AG20443 (cell line): Measurements from ENCODE around the gene SERPINB7.
A peak's percentile ranks its signal among the peaks of the same experiment; 100 is the strongest.
"Not testable (repeated sequence)": the region's sequence is repeated elsewhere in the genome, so short reads cannot be mapped to it uniquely, and the experiment has no call there.

ENCODE experiments used
- DNase-seq: peaks from one replicate; pipeline ENCODE4 v3.0.0; 2012; ENCODE audit warnings: low spot score, mixed read lengths

SERPINB7 gene, protein sequence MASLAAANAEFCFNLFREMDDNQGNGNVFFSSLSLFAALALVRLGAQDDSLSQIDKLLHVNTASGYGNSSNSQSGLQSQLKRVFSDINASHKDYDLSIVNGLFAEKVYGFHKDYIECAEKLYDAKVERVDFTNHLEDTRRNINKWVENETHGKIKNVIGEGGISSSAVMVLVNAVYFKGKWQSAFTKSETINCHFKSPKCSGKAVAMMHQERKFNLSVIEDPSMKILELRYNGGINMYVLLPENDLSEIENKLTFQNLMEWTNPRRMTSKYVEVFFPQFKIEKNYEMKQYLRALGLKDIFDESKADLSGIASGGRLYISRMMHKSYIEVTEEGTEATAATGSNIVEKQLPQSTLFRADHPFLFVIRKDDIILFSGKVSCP

DNA sequence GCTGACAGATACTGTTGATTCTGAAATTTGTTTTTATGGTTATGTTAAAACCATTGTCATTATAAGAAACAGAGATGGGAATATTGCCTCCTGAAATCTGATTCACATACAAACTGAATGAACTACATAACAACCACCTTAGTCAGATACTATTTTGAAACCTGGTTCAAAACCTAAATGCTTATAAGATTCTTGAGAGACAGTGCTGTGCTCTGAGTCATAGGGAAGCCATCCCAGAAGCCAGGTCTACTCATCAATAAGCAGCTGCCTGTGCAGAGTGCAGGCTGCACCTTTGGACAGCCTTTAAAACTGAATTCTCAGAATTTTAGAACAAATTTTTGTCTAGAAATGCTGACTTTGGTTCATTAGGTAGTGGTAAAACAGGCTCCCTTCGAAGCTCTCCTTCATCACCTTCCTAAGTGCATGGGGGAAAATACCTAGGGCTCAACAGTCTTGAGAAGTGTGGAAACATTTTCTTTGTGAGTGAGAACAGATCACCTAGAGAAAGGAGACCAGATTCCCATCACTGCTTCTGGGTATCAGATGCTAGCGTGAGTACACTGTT is at the start of gene SERPINB7:
Gene SERPINB7 (plus strand): TSS at position 253 of the 565 bp plus-strand sequence. CDS start 6,955 bp downstream, outside the sequence.
- DNase-seq = peak; percentile 70

DNA sequence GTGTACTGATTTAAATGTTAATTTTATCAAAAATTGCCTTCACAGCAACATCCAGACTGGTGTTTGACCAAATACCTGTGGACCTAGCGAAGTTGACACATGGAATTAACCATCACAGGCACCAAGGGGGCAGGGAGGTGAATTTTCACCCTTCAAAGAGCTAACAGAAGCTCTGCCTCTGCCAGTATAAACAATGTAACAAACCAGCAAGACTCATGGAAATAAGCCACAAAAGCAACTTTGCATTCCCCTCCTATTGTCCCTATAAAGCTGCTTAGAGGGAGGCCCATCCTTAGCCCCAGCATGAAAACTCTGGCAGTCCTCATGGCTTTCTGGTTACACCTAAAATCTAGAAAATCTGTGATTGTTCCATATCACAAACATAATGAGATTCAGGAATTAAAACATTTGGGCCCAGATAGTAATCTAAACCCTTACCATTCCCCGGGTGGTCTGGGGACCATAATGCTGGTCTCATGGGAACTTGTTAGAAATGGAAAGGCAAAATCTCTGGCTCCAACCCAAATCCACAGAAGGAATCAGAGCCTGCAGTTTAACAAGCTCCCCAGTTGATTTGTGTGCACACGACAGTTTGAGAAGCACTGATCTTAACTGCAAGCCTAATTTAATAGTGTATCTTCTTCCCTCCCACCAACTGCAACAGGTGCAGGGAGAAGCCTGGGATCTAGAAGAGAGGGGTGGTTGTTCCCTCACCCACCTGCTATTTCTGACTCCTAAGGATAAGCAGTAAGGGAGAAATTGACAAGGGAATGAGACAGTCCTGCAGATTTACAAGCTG is 49.3 kb upstream of the SERPINB7 start:
- no peak for DNase-seq

- no peak for DNase-seq
Observed at GRCh38 chr18:63730773-63731172, 44.4 kb upstream of the SERPINB7 start.

GRCh38 chr18:63731215-63731614 is 44.0 kb upstream of the SERPINB7 start:
- no peak for DNase-seq

GRCh38 chr18:63736876-63737275 is 38.3 kb upstream of the SERPINB7 start:
- no peak for DNase-seq

DNA sequence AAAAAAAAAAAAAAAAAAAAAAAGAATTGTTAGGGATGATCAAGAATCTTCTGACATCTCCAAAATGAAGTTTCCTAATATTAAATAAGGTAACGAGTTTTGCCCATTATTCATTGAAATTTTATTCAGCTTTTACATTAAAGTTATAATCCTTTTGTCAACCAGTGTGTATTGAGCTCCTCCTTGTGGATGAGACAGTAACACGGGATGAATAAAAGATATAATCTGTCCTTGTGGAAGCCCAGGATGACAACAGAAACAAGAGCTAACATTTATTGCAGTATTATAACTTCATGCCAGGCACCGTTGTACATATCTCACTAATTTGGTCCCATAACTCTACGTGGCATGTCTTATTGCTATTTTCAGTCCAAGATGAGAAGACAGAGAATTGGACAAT is 33.4 kb upstream of the SERPINB7 start:
- peak; percentile 53 for DNase-seq

GRCh38 chr18:63747006-63747405 is 28.2 kb upstream of the SERPINB7 start:
- DNase-seq = no peak

DNA sequence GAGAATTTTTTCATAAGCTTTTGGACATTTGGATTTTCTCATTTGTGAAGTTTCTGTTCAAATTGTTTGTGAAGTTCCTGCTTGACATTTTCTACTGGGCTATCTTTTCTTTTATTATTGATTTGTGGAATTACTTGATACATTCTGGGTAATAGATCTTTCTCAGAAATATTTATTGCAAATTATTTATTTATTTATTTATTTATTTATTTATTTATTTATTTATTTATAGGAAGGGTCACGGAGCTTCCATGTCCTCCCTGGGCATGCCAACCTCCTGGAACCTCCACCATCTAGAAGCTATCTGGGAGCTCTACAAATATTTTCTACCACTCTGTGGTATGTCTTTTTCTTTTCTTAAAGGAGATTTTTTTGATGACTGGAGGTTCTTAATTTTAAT is 25.7 kb upstream of the SERPINB7 start:
- no peak for DNase-seq

DNA sequence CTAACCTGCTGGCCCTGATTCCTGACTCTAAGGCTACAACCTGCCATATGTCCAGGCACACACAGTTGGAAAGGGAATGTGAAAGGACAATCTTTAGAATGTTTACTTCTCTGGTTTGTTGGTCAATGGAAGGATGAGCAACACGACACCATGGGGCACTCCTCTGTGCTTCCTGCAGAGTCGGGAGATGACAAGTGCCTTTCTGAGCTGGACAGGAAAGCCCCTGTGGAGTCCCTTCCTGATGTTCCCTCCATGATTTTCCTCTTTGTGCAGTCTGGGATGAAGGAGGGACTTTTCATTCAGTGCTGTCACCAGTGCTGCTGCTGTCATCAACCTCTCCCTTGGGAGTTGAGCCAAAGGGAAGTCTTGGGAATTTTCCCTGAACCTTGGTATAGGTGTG is 22.6 kb upstream of the SERPINB7 start:
- no peak for DNase-seq

DNA sequence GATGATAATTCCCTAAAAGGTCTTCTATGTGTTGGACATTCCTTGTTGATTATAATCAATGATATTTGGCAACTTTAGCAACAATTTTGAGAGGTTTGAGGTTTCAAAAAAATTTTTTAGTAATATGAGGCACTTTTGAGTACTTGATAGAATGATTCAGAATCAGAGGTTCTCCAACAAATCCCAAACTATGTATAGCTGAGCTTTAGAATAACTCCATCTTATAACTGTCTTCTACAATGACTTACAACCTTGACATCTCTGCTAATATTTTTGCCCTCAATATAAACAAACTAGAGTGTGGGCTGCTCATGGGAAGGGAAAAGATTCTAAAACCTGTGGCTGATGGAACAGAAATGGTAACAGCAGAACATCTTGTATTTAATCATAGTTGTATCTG is 21.5 kb upstream of the SERPINB7 start:
- DNase-seq = no peak

- no peak for DNase-seq
Observed at GRCh38 chr18:63757541-63757940, 17.7 kb upstream of the SERPINB7 start.

DNA sequence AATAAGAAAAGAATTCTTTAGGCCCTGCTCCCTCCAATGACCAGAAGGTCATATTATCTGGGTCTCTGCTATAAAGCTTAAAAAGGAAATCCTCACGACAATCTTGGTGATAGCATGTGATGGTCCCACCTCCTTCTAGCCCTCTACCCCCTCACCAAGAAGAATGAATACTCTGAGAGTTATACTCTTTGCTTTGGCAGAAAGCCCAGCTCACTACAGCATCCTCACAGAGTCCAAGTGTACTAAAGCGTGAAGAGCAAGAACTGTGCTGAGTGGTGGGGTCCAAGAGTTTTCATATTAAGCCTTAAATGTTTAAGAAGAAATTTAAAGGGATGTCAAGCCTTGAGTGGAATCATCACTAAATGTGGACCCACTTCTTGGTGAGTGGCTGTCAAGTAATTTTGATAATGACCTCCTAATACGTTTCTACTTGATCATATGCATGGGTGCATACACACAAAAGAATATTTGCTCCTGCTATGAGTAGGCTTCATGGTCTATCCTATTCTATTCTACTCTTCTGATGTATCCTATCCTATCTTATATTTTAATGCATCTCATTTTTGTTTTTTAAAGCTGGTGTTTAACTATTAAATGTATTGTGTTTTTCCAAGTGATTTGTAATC is 16.5 kb upstream of the SERPINB7 start:
- no peak for DNase-seq

DNA sequence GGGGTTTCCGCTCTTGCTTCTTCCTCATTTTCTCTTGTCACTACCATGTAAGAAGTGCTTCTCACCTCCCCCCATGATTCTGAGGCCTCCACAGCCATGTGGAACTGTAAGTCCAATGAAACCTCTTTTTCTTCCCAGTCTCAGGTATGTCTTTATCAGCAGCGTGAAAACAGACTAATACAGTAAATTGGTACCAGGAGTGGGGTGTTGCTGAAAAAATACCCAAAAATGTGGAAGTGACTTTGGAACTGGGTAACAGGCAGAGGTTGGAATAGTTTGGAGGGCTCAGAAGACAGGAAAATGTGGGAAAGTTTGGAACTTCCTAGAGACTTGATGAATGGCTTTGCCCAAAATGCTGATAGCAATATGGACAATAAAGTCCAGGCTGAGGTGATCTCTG is 15.4 kb upstream of the SERPINB7 start:
- not testable (repeated sequence) for DNase-seq

GRCh38 chr18:63762518-63762917 is 12.7 kb upstream of the SERPINB7 start:
- peak; percentile 74 for DNase-seq

DNA sequence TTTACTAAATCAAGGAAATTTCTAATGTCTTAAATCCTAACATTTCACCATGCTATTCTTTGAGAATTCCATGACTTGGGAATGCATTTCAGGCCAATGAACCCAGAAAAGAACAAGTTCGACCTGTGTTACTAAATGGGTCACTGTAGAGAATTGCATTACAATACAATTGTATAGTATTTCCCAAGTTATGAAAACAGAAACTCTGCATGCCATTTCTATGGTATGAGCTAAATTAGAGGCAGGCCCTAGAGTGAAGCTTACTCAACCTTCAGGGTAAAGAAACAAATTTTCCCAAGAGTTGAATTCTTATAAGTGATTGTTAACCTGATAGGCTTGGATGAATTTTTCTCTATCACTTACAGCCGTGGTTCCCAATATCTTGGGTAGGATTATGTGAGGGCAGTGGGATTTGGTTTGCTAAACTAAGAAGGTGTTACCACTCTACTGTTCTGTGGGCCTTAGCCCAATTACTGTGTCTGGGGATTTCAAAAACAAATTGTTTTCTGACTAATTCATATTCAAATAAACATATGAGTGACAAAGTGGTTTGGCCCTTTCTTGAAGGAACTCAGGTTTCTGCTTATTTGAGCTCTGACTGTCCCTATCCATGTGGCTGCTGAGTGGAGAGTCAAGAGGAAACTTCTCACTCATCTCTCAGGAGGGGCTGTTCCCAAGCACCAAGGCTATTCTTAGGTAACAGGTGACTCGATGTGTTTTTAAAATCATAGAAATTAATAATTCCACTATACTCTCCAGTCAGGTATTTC is 11.2 kb upstream of the SERPINB7 start:
- peak; percentile 16 for DNase-seq

GRCh38 chr18:63765837-63766236 is 9.4 kb upstream of the SERPINB7 start:
- DNase-seq = no peak

GRCh38 chr18:63773551-63773950 is 1.7 kb upstream of the SERPINB7 start:
- no peak for DNase-seq

- no peak for DNase-seq
Observed at GRCh38 chr18:63774511-63774910, 707 bp upstream of the SERPINB7 start.

DNA sequence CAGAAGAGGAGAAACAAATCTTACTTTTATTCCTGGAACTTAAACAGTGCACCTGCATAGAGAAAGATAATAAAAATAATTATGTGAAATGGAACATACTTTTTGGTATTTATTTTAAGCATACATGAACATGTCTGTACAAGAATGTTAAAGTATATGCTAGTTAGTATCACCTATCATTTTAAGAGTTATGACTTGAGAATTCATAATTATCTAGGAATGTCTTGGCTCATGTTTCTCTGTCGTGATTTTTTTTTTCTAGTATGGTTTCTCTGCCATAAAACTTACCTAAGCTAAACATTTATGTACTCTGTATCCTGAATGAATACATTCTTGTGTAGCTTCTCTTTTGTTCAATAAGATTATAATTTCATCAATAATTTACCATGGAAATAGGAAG is 4.2 kb downstream of the SERPINB7 start:
- DNase-seq = no peak

- no peak for DNase-seq
Observed at GRCh38 chr18:63783394-63783793, 8.2 kb downstream of the SERPINB7 start.

- DNase-seq = no peak
Observed at GRCh38 chr18:63784787-63785452, 9.7 kb downstream of the SERPINB7 start.
